ENCODE measurements around the gene C16orf90. TPM values are rescaled to one million over a fixed set of nuclear protein-coding genes. Genes with fewer than 3 reads are reported as not detected.

Gene C16orf90
- total and polyA plus RNA-seq, 2 donors (not counting 1 experiment from before 2014, with no cell fraction given) = not detected

- Histone ChIP-seq H3K27me3 (ENCODE audit: control insufficient read depth, insufficient read depth, low read length) (no peaks in the 10 kb centered on the region), H3K4me3 (replicated peaks in 1 of 4; ENCODE audit: control extremely low read depth in 1 of 4, insufficient read depth in 1 of 4, low read depth in 3 of 4, low read length in 4 of 4) (no peak overlapping the region), H3K36me3 (ENCODE audit: control insufficient read depth, insufficient read depth, low read length) (peaks cover 4% of the 10 kb centered on the region), H3K27ac (ENCODE audit: insufficient read depth, low read length) (no peak overlapping the region), H4K20me1 (ENCODE audit: control insufficient read depth, extremely low read depth, insufficient read depth, low read length) (no peaks in the 10 kb centered on the region), H2AFZ (ENCODE audit: low read length) (no peak overlapping the region), H3K9ac (ENCODE audit: insufficient read depth, low read length) (no peak overlapping the region), H3K4me2 (ENCODE audit: extremely low read depth, insufficient read depth, low read length) (no peak overlapping the region), H3K9me3 (ENCODE audit: control insufficient read depth, insufficient read depth, low read depth, low read length) (no peaks in the 10 kb centered on the region), H3K4me1 (ENCODE audit: control insufficient read depth, extremely low read depth, insufficient read depth, low read length) (peaks cover 6% of the 10 kb centered on the region), H3K79me2 (ENCODE audit: control insufficient read depth, insufficient read depth, low read length) (no peaks in the 10 kb centered on the region)
- no peak for TF ChIP-seq EZH2 (IDR thresholded peaks at IDR 0.05; ENCODE audit: low read length, missing control alignments)
- TF ChIP-seq, protein P1, sequence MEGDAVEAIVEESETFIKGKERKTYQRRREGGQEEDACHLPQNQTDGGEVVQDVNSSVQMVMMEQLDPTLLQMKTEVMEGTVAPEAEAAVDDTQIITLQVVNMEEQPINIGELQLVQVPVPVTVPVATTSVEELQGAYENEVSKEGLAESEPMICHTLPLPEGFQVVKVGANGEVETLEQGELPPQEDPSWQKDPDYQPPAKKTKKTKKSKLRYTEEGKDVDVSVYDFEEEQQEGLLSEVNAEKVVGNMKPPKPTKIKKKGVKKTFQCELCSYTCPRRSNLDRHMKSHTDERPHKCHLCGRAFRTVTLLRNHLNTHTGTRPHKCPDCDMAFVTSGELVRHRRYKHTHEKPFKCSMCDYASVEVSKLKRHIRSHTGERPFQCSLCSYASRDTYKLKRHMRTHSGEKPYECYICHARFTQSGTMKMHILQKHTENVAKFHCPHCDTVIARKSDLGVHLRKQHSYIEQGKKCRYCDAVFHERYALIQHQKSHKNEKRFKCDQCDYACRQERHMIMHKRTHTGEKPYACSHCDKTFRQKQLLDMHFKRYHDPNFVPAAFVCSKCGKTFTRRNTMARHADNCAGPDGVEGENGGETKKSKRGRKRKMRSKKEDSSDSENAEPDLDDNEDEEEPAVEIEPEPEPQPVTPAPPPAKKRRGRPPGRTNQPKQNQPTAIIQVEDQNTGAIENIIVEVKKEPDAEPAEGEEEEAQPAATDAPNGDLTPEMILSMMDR (conservative IDR thresholded peaks at IDR 0.05 in 1 of 2, IDR thresholded peaks at IDR 0.05 in 1 of 2; ENCODE audit: low read depth in 1 of 2, low read length in 2 of 2) = no peak
- DNase-seq (ENCODE audit: low read depth in 2 of 2) = no peak
These were observed 18.7 kb upstream of the C16orf90 start for GRCh38 chr16:3513892-3514583.

- Histone ChIP-seq H3K27ac (ENCODE audit: insufficient read depth, low read length) (no peak overlapping the region), H3K9me3 (ENCODE audit: control insufficient read depth, insufficient read depth, low read depth, low read length) (no peaks in the 10 kb centered on the region), H2AFZ (ENCODE audit: low read length) (no peak overlapping the region), H3K79me2 (ENCODE audit: control insufficient read depth, insufficient read depth, low read length) (no peaks in the 10 kb centered on the region), H3K4me1 (ENCODE audit: control insufficient read depth, extremely low read depth, insufficient read depth, low read length) (peaks cover 6% of the 10 kb centered on the region), H3K4me3 (replicated peaks in 1 of 4; ENCODE audit: control extremely low read depth in 1 of 4, insufficient read depth in 1 of 4, low read depth in 3 of 4, low read length in 4 of 4) (no peak overlapping the region), H4K20me1 (ENCODE audit: control insufficient read depth, extremely low read depth, insufficient read depth, low read length) (no peaks in the 10 kb centered on the region), H3K36me3 (ENCODE audit: control insufficient read depth, insufficient read depth, low read length) (peaks cover 6% of the 10 kb centered on the region), H3K9ac (ENCODE audit: insufficient read depth, low read length) (no peak overlapping the region), H3K4me2 (ENCODE audit: extremely low read depth, insufficient read depth, low read length) (no peak overlapping the region), H3K27me3 (ENCODE audit: control insufficient read depth, insufficient read depth, low read length) (no peaks in the 10 kb centered on the region)
- no peak for DNase-seq (ENCODE audit: low read depth in 2 of 2)
- TF ChIP-seq, protein P1 (conservative IDR thresholded peaks at IDR 0.05 in 1 of 2, IDR thresholded peaks at IDR 0.05 in 1 of 2; ENCODE audit: low read depth in 1 of 2, low read length in 2 of 2) = no peak
- TF ChIP-seq EZH2 (IDR thresholded peaks at IDR 0.05; ENCODE audit: low read length, missing control alignments) = no peak
These were observed 16.2 kb upstream of the C16orf90 start for GRCh38 chr16:3511286-3512180.

DNA sequence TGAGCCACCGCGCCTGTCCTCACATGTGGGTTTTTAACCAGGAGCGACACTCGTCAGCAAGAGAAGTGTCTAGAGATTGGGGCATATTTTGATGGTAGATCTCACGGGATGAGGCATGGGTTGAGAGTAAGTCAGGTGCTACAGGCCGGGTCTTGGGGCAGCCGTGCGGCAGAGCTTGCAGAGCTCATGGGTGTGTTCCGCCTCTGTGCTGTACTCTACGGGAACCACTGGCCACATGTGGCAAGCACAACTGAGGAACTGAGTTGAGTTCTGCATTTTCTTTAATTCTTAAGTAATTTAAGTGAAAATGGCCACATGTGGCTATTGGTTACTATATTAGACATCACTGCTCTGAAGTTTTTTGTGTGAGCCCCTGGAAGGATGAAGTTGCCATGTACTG, 15.1 kb upstream of the C16orf90 start:
- Histone ChIP-seq H3K27ac (ENCODE audit: insufficient read depth, low read length) (no peak overlapping the region), H3K4me3 (replicated peaks in 1 of 4; ENCODE audit: control extremely low read depth in 1 of 4, insufficient read depth in 1 of 4, low read depth in 3 of 4, low read length in 4 of 4) (no peak overlapping the region), H3K4me2 (ENCODE audit: extremely low read depth, insufficient read depth, low read length) (no peak overlapping the region), H4K20me1 (ENCODE audit: control insufficient read depth, extremely low read depth, insufficient read depth, low read length) (no peaks in the 10 kb centered on the region), H3K4me1 (ENCODE audit: control insufficient read depth, extremely low read depth, insufficient read depth, low read length) (peaks cover 6% of the 10 kb centered on the region), H2AFZ (ENCODE audit: low read length) (no peak overlapping the region), H3K27me3 (ENCODE audit: control insufficient read depth, insufficient read depth, low read length) (no peaks in the 10 kb centered on the region), H3K9ac (ENCODE audit: insufficient read depth, low read length) (no peak overlapping the region), H3K9me3 (ENCODE audit: control insufficient read depth, insufficient read depth, low read depth, low read length) (no peaks in the 10 kb centered on the region), H3K79me2 (ENCODE audit: control insufficient read depth, insufficient read depth, low read length) (no peaks in the 10 kb centered on the region), H3K36me3 (ENCODE audit: control insufficient read depth, insufficient read depth, low read length) (peaks cover 6% of the 10 kb centered on the region)
- TF ChIP-seq EZH2 (IDR thresholded peaks at IDR 0.05; ENCODE audit: low read length, missing control alignments) = no peak
- TF ChIP-seq, protein P1 (conservative IDR thresholded peaks at IDR 0.05 in 1 of 2, IDR thresholded peaks at IDR 0.05 in 1 of 2; ENCODE audit: low read depth in 1 of 2, low read length in 2 of 2) = no peak
- DNase-seq (ENCODE audit: low read depth in 2 of 2) = no peak

Measured in fibroblast of lung (primary cell).